B cell (primary cell): Measurements from ENCODE around the gene MRPL55. TPM values are rescaled to one million over a fixed set of nuclear protein-coding genes. Genes with fewer than 3 reads are reported as not detected.

ENCODE experiments used
- ATAC-seq: fragments of 200-7000 bp; cut with Tn5 transposase; one replicate; pipeline ENCODE4 v1.10.0; 2021; ENCODE audit warnings: low read depth, mild to moderate bottlenecking, moderate number of reproducible peaks, moderate library complexity
- CTCF ChIA-PET: fragments of 350-600 bp; sonication (Branson Sonifier 250); formaldehyde crosslinking; loops from one replicate; lab custom pipeline; 2021; ENCODE audit warnings: antibody characterized with exemption, inconsistent platforms; lab: Charles Lee
- POLR2A ChIA-PET: fragments of 350-600 bp; sonication (Branson Sonifier 250); formaldehyde crosslinking; loops from one replicate; lab custom pipeline; 2021; ENCODE audit warnings: antibody characterized with exemption; lab: Charles Lee
- DNase-seq: peaks from one replicate; pipeline ENCODE4 v3.0.0; 2013
- H2AFZ ChIP-seq: 2 replicates; pipeline ENCODE4 v1.6.1; 2012; ENCODE audit warnings: mild to moderate bottlenecking, low read depth, low read length; ENCODE audit not compliant: insufficient read depth, poor library complexity, severe bottlenecking
- H3K27ac ChIP-seq, 2 donors: 1 replicate in 1 of 2; 2 replicates in 1 of 2; pipeline ENCODE4 v1.5.1; 2012 to 2013; ENCODE audit warnings: low read length in 2 of 2, mild to moderate bottlenecking in 2 of 2, moderate library complexity in 1 of 2
- H3K27me3 ChIP-seq, 4 experiments: fragments of 200-600 bp in 1 of 4; sonication (generic) in 1 of 4; replicated peaks in 1 of 4; 1 replicate in 2 of 4; 2 replicates in 2 of 4; pipeline versions ENCODE4 v1.6.1 to v1.7.0; 2013 to 2016; ENCODE audit warnings: low read length in 3 of 4, mild to moderate bottlenecking in 2 of 4, mixed read lengths in 1 of 4, moderate library complexity in 1 of 4; ENCODE audit not compliant: insufficient read depth in 4 of 4, control insufficient read depth in 3 of 4; ENCODE audit errors: control extremely low read depth in 1 of 4
- H3K36me3 ChIP-seq, 2 experiments: replicated peaks in 1 of 2; 1 replicate in 1 of 2; 2 replicates in 1 of 2; pipeline versions ENCODE4 v1.6.1 to v1.7.1; 2013; ENCODE audit warnings: low read length in 1 of 2; ENCODE audit not compliant: insufficient read depth in 2 of 2, control insufficient read depth in 1 of 2; ENCODE audit errors: control extremely low read depth in 1 of 2, extremely low read depth in 1 of 2
- H3K4me1 ChIP-seq, 2 donors: fragments of 200-600 bp in 1 of 2; sonication (generic) in 1 of 2; 1 replicate in 1 of 2; 2 replicates in 1 of 2; pipeline versions ENCODE4 v1.5.1 to v1.6.1; 2013 to 2017; ENCODE audit warnings: low read length in 2 of 2; ENCODE audit not compliant: control insufficient read depth in 2 of 2, insufficient read depth in 2 of 2
- H3K4me2 ChIP-seq: replicated peaks from 2 replicates; pipeline ENCODE3; 2012; ENCODE audit warnings: mild to moderate bottlenecking, low read depth, low read length; ENCODE audit not compliant: poor library complexity, severe bottlenecking
- H3K4me3 ChIP-seq, 5 experiments: fragments of 200-600 bp in 1 of 5; sonication (generic) in 1 of 5; 1 replicate in 3 of 5; 2 replicates in 2 of 5; pipeline versions ENCODE4 v1.5.1 to v1.7.0; 2011 to 2016; ENCODE audit warnings: low read length in 4 of 5, mild to moderate bottlenecking in 4 of 5, low read depth in 2 of 5, control low read depth in 1 of 5, moderate library complexity in 1 of 5; ENCODE audit not compliant: insufficient read depth in 1 of 5; ENCODE audit errors: control extremely low read depth in 1 of 5, extremely low read depth in 1 of 5
- H3K79me2 ChIP-seq: fragments of 200-600 bp; sonication (generic); one replicate; pipeline ENCODE4 v1.6.0; 2016; ENCODE audit warnings: low read length; ENCODE audit not compliant: control insufficient read depth, insufficient read depth
- H3K9ac ChIP-seq: fragments of 200-600 bp; sonication (generic); 2 replicates; pipeline ENCODE4 v1.6.1; 2017; ENCODE audit warnings: mild to moderate bottlenecking, low read length, moderate library complexity
- H3K9me3 ChIP-seq, 3 donors: one replicate each; pipeline versions ENCODE4 v1.6.1 to v1.7.1; 2013; ENCODE audit warnings: low read length in 2 of 3; ENCODE audit not compliant: control insufficient read depth in 2 of 3, insufficient read depth in 1 of 3; ENCODE audit errors: control extremely low read depth in 1 of 3
- H4K20me1 ChIP-seq: 2 replicates; pipeline ENCODE4 v1.6.0; 2012; ENCODE audit warnings: mild to moderate bottlenecking, low read length; ENCODE audit not compliant: insufficient read depth, control insufficient read depth, poor library complexity, severe bottlenecking
- H3K27ac Mint-ChIP-seq: one replicate; pipeline ENCODE4 v1.8.0; 2021; ENCODE audit warnings: mixed read lengths
- H3K27me3 Mint-ChIP-seq: one replicate; pipeline ENCODE4 v1.8.0; 2021; ENCODE audit warnings: mixed read lengths
- H3K4me1 Mint-ChIP-seq: one replicate; pipeline ENCODE4 v1.8.0; 2021; ENCODE audit warnings: mixed read lengths
- H3K4me3 Mint-ChIP-seq: one replicate; pipeline ENCODE4 v1.8.0; 2021; ENCODE audit warnings: mixed read lengths
- H3K9me3 Mint-ChIP-seq: one replicate; pipeline ENCODE4 v1.8.0; 2022; ENCODE audit warnings: mixed read lengths; ENCODE audit not compliant: insufficient read depth
- EZH2 ChIP-seq: IDR thresholded peaks from 2 replicates; pipeline ENCODE4 v1.6.1; 2012; ENCODE audit warnings: borderline replicate concordance, low read depth, mild to moderate bottlenecking, moderate library complexity, low read length; ENCODE audit not compliant: insufficient read depth, poor library complexity, severe bottlenecking
- WGBS: methylation state at CpG from one replicate; pipeline ENCODE4 v1.1.5; 2013; ENCODE audit warnings: missing lambda C conversion rate; ENCODE audit not compliant: insufficient coverage; 5-methylcytosine and 5-hydroxymethylcytosine counted together
- intact Hi-C: fragments of 100-400 bp; cut with micrococcal nuclease; formaldehyde crosslinking; loops from one replicate; pipeline ENCODE4 v1.10.0; 2022
- polyA plus RNA-seq: library from polyadenylated mRNA; depleted of rRNA; stranded (reverse); fragments of >200 nt; gene quantifications from 2 replicates; pipeline ENCODE4 v1.2.3, GENCODE V29; 2012
- total RNA-seq, 2 donors: library from RNA; stranded (reverse); fragments of 120-200 nt in 1 of 2; gene quantifications; 1 replicate in 1 of 2; 2 replicates in 1 of 2; pipeline versions ENCODE4 v1.2.3 to v1.2.4, GENCODE V29; 2013 to 2022
- TF ChIP-seq, protein P1 (sequence below): fragments of 200-600 bp; IDR thresholded peaks from one replicate; pipeline ENCODE4 v1.8.0; 2022; ENCODE audit warnings: antibody characterized with exemption, mild to moderate bottlenecking

Gene MRPL55
- total and polyA plus RNA-seq, 2 donors (not counting 1 experiment from before 2014, with no cell fraction given): 38.9 to 297 TPM

DNA sequence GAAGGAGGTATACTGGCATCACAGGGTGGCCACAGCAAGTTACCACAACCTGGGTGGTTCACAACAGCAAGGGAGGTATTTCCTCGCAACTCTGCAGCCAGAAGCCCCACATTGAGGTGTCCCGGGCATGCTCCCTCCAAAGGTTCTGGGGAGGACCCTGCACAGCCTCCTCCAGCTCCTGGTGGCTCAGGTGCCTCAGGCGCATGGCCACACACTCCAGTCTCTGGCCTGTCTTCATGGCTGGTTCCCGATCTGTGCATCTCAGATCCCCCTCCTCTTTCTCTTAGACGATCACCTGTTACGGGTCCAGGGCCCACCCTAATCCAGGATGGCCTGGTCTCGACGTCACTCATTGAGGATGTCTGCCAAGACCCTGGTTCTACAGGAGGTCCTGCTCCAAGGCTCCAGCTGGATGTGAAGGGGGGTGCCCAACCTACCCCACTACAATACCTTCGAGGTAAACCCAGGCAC is 33.3 kb downstream of the MRPL55 start:
- H3K9me3 ChIP-seq: no peaks in the 10 kb centered on the region
- ChIA-PET POLR2A (no interaction called here), CTCF (no interaction called here)
- ATAC-seq: no peak
- DNase-seq: no peak
- H3K4me1 Mint-ChIP-seq: peaks cover 8% of the 10 kb centered on the region
- no peaks in the 10 kb centered on the region for H3K36me3 ChIP-seq
- H3K79me2 ChIP-seq: peaks cover 12% of the 10 kb centered on the region
- no peak overlapping the region for H3K4me3 Mint-ChIP-seq
- H3K27ac ChIP-seq: no peak overlapping the region
- H3K27me3 Mint-ChIP-seq: no peaks in the 10 kb centered on the region
- TF ChIP-seq, protein P1, sequence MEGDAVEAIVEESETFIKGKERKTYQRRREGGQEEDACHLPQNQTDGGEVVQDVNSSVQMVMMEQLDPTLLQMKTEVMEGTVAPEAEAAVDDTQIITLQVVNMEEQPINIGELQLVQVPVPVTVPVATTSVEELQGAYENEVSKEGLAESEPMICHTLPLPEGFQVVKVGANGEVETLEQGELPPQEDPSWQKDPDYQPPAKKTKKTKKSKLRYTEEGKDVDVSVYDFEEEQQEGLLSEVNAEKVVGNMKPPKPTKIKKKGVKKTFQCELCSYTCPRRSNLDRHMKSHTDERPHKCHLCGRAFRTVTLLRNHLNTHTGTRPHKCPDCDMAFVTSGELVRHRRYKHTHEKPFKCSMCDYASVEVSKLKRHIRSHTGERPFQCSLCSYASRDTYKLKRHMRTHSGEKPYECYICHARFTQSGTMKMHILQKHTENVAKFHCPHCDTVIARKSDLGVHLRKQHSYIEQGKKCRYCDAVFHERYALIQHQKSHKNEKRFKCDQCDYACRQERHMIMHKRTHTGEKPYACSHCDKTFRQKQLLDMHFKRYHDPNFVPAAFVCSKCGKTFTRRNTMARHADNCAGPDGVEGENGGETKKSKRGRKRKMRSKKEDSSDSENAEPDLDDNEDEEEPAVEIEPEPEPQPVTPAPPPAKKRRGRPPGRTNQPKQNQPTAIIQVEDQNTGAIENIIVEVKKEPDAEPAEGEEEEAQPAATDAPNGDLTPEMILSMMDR: no peak
- TF ChIP-seq EZH2: no peak
- H3K27ac Mint-ChIP-seq: no peak overlapping the region
- no peaks in the 10 kb centered on the region for H3K27me3 ChIP-seq
- H2AFZ ChIP-seq: no peak overlapping the region
- no peak overlapping the region for H3K4me3 ChIP-seq
- no peaks in the 10 kb centered on the region for H3K9me3 Mint-ChIP-seq
- H3K9ac ChIP-seq: no peak overlapping the region
- intact Hi-C loops: no loop called here
- WGBS: 81% methylated on average over 8 of the region's 9 CpGs
- H3K4me2 ChIP-seq: no peak overlapping the region
- no peaks in the 10 kb centered on the region for H3K4me1 ChIP-seq
- H4K20me1 ChIP-seq: peaks cover 12% of the 10 kb centered on the region

DNA sequence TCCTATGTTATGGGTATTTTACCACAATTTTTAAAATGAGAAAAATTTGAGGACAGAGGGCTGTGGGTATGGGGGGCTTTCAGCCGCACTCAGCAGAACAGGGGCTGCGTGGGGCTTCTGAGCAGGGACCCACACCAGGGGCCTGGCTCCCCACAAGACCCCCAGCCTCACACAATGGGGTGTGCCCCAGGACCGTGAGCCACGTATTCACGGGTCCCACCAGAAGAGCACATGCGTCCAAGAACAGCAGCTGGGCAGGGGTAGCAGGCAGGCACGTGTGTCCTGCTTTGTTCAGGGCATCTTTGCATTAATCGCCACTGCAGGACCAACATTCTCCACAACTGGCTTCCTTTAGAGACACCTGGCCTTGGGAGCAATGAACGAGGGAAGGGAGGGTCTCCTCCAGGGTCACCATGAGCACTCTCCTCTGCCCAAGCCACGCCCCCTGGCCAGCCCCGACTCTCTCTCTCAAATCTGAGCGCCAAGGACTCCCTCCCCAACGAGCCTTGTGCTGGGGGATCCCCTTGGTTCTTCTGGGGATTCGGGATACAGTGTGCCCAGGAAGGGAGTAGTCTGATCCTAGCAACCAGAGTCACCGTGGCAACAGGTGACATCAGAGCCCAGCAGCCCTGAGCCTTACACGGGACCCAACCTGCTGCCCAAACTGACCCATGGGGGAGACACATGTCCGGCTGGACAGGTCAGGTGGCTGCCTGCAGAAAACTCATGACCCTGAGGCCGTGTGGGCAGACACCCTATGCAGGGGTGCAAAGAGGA is 34.0 kb downstream of the MRPL55 start:
- ChIA-PET CTCF (no interaction called here), POLR2A (no interaction called here)
- H3K9me3 Mint-ChIP-seq: no peaks in the 10 kb centered on the region
- no peak for DNase-seq
- Histone ChIP-seq H3K4me1 (no peaks in the 10 kb centered on the region), H4K20me1 (peaks cover 12% of the 10 kb centered on the region), H3K9ac (no peak overlapping the region), H3K4me2 (no peak overlapping the region), H3K9me3 (no peaks in the 10 kb centered on the region), H3K79me2 (peaks cover 8% of the 10 kb centered on the region), H3K4me3 (no peak overlapping the region), H2AFZ (no peak overlapping the region), H3K27ac (no peak overlapping the region), H3K36me3 (no peaks in the 10 kb centered on the region), H3K27me3 (no peaks in the 10 kb centered on the region)
- WGBS: 65% methylated on average over 15 of the region's 18 CpGs
- no peaks in the 10 kb centered on the region for H3K27me3 Mint-ChIP-seq
- H3K4me1 Mint-ChIP-seq: peaks cover 8% of the 10 kb centered on the region
- TF ChIP-seq, protein P1: no peak
- TF ChIP-seq EZH2: no peak
- ATAC-seq: no peak
- H3K27ac Mint-ChIP-seq: no peak overlapping the region
- intact Hi-C loops: no loop called here
- no peak overlapping the region for H3K4me3 Mint-ChIP-seq
